Effector memory CD4-positive, alpha-beta T cell (primary cell): ENCODE measurements around the gene GHRL.
A peak's percentile ranks its signal among the peaks of the same experiment; 100 is the strongest.

ENCODE experiments used
- DNase-seq, 3 donors: peaks; one replicate each; pipeline ENCODE4 v3.0.0-alpha.2; 2020
- H3K27ac ChIP-seq: 2 replicates; pipeline ENCODE4 v1.7.0; 2013; ENCODE audit warnings: mild to moderate bottlenecking, low read length, moderate library complexity; ENCODE audit not compliant: insufficient read depth, poor library complexity, severe bottlenecking
- H3K27me3 ChIP-seq: replicated peaks from 2 replicates; pipeline ENCODE4 v1.7.0; 2013; ENCODE audit warnings: mild to moderate bottlenecking, low read length; ENCODE audit not compliant: insufficient read depth, control insufficient read depth, poor library complexity, severe bottlenecking
- H3K36me3 ChIP-seq: 2 replicates; pipeline ENCODE4 v1.7.0; 2013; ENCODE audit warnings: mild to moderate bottlenecking, low read length, moderate library complexity; ENCODE audit not compliant: control insufficient read depth, insufficient read depth
- H3K4me1 ChIP-seq: 2 replicates; pipeline ENCODE4 v1.7.0; 2013; ENCODE audit warnings: low read length, mild to moderate bottlenecking; ENCODE audit not compliant: control insufficient read depth, insufficient read depth, poor library complexity, severe bottlenecking
- H3K4me3 ChIP-seq: 2 replicates; pipeline ENCODE4 v1.7.0; 2013; ENCODE audit warnings: low read length, low read depth, mild to moderate bottlenecking; ENCODE audit not compliant: insufficient read depth, poor library complexity, severe bottlenecking
- H3K9me3 ChIP-seq: 2 replicates; pipeline ENCODE4 v1.7.0; 2013; ENCODE audit warnings: mild to moderate bottlenecking, low read length, moderate library complexity; ENCODE audit not compliant: control insufficient read depth

GHRL gene

DNA sequence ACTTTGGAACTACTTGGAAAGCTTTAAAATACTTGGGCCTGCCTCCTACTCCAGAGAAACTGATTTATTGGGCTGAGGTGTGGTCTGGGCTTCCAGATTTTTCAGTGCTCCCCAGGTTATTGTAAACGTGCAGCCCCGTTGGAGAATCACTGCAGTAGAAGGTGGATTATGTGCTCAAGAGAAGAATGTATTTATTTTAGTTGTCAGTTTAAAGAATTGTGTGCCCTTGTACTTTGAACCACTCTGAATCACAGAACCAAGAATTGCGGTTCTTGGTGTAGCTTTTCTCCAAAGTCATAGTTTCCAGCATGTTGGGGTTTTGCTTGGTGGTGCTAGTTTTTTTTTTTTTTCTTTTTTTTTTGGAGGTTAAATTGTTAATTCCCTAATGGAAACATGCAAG, 42.9 kb downstream of the GHRL start:
- H3K9me3 ChIP-seq, result no peaks in the 10 kb centered on the region
- DNase-seq, result no peak
- peak overlapping the region; percentile 81 for H3K27ac ChIP-seq
- H3K27me3 ChIP-seq, result no peaks in the 10 kb centered on the region
- H3K4me3 ChIP-seq, result peak overlapping the region; percentile 73
- peaks cover 38% of the 10 kb centered on the region for H3K4me1 ChIP-seq
- H3K36me3 ChIP-seq, result peaks cover 20% of the 10 kb centered on the region

DNA sequence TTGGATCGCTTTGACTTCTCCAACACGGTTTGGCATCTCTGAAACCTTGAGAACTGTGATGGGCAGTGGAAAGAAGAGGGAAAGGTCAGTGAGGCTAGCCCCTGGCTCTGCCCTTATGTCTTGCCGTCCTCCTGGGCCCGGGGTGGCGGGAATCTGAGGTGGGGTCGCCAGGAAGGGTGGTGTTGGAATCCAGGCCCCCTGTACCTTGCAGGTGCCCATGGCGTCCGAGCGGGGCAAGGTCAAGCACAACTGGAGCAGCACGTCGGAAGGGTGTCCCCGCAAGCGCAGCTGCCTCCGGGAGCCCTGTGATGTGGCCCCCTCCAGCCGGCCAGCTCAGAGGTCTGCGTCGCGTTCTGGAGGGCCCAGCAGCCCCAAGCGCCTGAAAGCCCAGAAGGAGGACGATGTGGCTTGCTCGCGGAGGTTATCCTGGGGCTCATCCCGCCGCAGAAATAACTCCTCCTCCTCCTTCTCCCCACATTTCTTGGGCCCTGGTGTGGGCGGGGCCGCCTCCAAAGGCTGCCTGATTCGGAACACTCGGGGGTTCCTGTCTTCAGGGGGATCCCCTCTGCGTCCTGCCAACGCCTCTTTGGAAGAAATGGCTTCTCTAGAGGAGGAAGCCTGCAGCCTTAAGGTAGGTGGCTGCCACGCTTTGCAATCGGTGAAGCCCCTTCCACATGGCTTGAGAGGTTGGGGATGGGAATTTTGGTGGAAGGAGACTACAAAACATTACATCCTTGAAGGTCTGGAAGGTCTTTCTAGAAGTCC, 43.6 kb downstream of the GHRL start:
- Histone ChIP-seq H3K4me1 (peaks cover 32% of the 10 kb centered on the region), H3K4me3 (peak overlapping the region; percentile 73)

DNA sequence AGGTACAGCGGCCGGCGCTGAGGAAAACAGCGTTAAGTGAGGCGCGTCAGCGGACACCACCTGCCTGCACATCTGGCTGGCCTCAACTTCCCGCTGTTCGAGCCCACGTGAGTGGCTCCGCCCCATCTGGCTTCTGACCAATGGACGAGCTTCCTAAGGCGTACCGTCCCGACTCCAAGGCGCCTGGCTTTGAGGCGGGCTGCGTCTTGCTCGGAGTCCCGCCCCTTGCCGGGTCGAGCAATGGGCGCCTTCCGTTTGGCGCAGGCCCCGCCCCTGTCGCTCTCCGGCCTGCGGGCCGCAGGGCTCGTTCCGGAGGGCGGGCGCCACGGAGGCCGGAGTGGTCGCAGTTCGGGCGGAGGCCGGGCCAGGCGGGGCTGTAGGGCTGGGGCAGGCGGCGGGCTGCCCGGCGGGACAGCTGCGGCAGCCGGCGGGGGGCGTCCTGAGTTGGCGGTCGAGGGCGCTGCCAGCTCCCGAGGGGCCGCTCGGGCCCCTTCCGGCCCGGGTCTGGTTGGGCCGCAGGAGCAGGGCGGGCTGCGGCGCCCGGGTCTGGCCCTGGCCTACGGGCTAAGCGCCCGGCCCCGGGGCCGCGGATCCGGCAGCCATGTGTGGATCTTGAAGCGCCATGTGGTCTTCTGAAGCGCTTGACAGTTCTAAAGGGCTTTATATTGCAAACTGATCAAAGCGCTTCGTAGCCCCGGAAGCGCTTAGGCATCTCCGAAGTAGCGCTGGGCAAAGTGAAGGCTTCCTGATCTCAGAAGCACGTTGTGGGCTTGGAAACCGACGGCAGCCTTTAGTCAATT, 44.4 kb downstream of the GHRL start, which contains the start of gene TATDN2:
Gene TATDN2 (plus strand): TSS at position 276 of the 800 bp plus-strand sequence. CDS start 742 bp downstream, outside the sequence.
- H3K27ac ChIP-seq, result peak within 1 kb of the TSS; percentile 81
- DNase-seq, result peak; percentile 89 to 93 (median 89)
- H3K4me1 ChIP-seq, result peaks cover 26% of the 10 kb centered on the region
- H3K27me3 ChIP-seq, result no peaks in the 10 kb centered on the region
- no peaks in the 10 kb centered on the region for H3K9me3 ChIP-seq
- peak within 1 kb of the TSS; percentile 73 for H3K4me3 ChIP-seq
- H3K36me3 ChIP-seq, result peaks cover 9% of the 10 kb centered on the region

More for the DNA sequence above, 43.6 kb downstream of the GHRL start:
- H3K27ac ChIP-seq, result peak overlapping the region; percentile 81
- peaks cover 13% of the 10 kb centered on the region for H3K36me3 ChIP-seq
- H3K27me3 ChIP-seq, result no peaks in the 10 kb centered on the region
- H3K9me3 ChIP-seq, result no peaks in the 10 kb centered on the region
- DNase-seq, result peak; percentile 34 to 52 (median 35)

DNA sequence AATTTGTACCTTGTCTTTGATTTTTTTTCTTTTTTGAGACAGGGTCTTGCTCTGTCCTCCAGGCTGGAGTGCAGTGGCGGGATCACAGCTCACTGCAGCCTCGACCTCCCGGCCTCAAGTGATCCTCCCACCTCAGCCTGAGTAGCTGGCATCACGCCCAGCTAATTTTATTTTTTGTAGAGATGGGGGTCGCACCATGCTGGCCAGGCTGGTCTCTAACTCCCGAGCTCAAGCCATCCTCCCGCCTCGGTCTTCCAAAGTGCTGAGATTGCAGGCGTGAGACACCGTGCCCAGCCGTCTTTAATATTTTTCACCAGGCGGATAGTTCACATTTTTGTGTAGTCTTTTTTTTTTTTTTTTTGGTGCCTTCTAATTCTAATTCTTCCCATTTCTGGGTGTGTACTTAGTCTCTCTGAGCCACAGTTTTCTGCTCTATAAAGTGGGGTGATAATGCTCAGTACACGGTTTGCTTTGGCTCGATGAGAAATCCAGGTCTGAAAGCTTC, 45.0 kb downstream of the GHRL start:
- peaks cover 33% of the 10 kb centered on the region for H3K4me1 ChIP-seq
- peak overlapping the region; percentile 73 for H3K4me3 ChIP-seq
- peaks cover 9% of the 10 kb centered on the region for H3K36me3 ChIP-seq
- H3K27ac ChIP-seq, result peak overlapping the region; percentile 81
- H3K9me3 ChIP-seq, result no peaks in the 10 kb centered on the region
- no peak for DNase-seq
- H3K27me3 ChIP-seq, result no peaks in the 10 kb centered on the region

DNA sequence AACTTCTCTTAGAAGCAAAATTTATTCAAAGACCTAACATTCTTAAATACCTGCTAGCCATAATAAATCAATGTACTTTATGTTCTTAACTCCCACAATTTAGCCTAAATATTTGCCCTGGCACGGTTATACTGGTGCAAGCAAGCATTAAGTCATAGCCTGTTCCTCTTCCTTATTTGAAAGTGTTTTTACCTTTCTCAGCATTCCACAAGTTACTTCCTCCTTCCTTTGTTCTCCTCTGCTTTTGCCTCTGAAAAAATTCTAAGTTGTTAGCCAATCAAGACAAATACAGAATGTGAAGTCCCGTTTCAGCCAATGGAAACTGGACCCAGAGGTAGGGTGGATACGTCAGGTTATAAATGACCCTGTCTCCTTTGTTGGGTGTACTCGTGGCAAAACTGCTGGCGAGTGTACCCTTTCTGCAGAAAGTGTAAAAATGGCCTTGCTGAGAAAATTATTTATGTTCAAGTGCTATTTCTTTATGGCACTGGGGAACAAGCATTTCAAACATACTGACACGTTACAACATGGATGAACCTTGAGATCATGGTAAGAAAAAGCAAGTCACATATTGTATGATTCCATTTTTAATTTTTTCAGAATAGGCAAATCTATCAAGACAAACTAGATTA, 47.5 kb downstream of the GHRL start:
- Histone ChIP-seq H3K27ac (no peak overlapping the region), H3K36me3 (no peaks in the 10 kb centered on the region), H3K9me3 (no peaks in the 10 kb centered on the region), H3K4me1 (peaks cover 38% of the 10 kb centered on the region), H3K27me3 (no peaks in the 10 kb centered on the region), H3K4me3 (no peak overlapping the region)
- no peak for DNase-seq

DNA sequence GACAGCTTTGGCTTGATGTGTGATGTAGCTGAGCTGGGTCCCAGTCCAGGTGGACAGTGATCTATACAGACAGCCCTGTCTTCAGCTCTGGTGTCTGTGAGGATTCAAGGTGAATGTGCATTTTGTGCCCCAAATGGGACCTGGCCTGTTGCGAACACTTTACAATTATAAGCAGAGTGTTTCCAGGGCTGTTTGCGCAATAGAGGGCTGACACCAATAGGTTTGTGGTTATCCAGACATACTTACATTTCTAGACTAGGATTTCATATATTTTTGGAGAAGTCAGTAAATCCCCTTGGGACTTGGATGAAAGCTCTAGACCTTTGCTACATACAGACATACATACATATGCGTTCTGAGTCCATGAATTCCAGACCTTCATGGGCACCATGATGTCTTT, 48.7 kb downstream of the GHRL start:
- Histone ChIP-seq H3K27ac (no peak overlapping the region), H3K4me3 (no peak overlapping the region), H3K4me1 (peaks cover 26% of the 10 kb centered on the region), H3K9me3 (no peaks in the 10 kb centered on the region), H3K27me3 (no peaks in the 10 kb centered on the region), H3K36me3 (no peaks in the 10 kb centered on the region)
- DNase-seq, result no peak

DNA sequence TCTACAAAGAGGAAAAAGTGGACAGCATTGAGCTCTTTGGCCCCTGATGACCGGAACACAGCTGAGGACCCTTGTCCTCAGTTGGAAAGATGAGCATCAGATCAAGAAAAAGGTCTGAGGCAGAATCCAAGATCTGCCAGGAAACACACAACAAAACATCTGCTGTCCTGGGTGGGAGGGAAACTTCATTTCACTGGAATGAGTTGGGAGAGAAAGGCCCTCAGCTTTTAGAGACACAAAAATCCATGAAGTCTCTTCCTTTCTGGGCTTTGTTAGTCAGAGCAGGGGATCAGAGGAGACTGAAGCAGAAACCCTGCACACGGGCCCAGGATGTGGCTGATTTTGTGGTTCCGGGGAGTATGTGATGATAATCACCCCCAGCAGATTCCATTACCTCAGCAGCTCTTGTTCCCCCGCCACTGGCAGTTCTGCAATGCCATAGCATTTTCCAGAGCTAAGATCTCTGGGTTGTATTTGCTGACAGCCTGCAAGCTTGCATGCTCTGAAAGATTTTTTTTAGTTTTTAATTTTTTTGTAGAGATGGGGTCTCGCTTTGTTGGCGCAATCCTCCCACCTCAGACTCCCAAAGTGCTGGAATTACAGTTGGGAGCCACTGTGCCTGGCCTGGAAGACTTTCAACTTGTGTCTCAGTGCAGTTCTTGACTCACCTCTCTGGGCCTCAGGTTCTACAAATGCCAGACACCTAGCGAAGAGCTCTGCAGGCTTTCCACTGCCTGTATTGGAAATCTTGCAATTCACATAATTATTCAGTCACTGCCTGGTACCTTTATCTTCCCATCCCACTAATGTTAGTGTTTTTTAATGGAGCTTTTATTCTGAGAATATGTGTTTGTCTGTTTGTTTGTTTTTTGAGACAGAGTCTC, 50.3 kb downstream of the GHRL start:
- no peaks in the 10 kb centered on the region for H3K36me3 ChIP-seq
- H3K9me3 ChIP-seq, result no peaks in the 10 kb centered on the region
- peak; percentile 59 to 70 (median 67) for DNase-seq
- H3K4me3 ChIP-seq, result no peak overlapping the region
- H3K4me1 ChIP-seq, result peaks cover 33% of the 10 kb centered on the region
- no peaks in the 10 kb centered on the region for H3K27me3 ChIP-seq
- peak overlapping the region; percentile 69 for H3K27ac ChIP-seq

DNA sequence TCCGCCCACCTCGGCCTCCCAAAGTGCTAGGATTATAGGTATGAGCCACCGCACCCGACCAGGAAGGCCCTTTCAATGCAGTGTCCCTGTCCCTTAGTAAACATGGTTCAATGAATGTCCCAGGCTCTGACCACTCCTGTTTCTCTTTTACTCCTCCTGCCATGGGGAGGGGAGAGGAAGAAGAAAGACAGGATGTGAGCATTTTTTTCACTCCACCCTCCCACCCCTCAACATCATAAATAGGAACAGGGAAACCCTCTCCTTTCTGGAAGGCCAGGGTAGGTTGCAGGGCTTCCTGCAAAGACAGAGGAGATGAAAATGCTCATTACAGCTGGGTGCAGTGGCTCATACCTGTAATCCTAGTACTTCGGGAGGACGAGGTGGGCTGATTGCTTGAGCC, 51.9 kb downstream of the GHRL start:
- Histone ChIP-seq H3K4me3 (no peak overlapping the region), H3K9me3 (no peaks in the 10 kb centered on the region), H3K27me3 (no peaks in the 10 kb centered on the region), H3K4me1 (peaks cover 33% of the 10 kb centered on the region), H3K27ac (peak overlapping the region; percentile 22), H3K36me3 (no peaks in the 10 kb centered on the region)
- no peak for DNase-seq
